Calu3 (cell line): ENCODE results near the gene PDZK1IP1. TPM values are rescaled to one million over a fixed set of nuclear protein-coding genes. Genes with fewer than 3 reads are reported as not detected.
"Not testable (repeated sequence)": the region's sequence is repeated elsewhere in the genome, so short reads cannot be mapped to it uniquely, and the experiment has no call there.

ENCODE experiments used
- BruUV-seq: library from RNA; stranded (reverse); fragments of 400-500 nt; replicated peaks from 2 replicates; lab custom pipeline; 2021; lab: Mats Ljungman, UMichigan
- CTCF ChIA-PET: fragments of 300-600 bp; sonication (Branson Sonifier 250); formaldehyde crosslinking; loops from one replicate; lab custom pipeline; 2022; ENCODE audit warnings: antibody characterized with exemption; lab: Charles Lee
- DNase-seq: peaks from one replicate; pipeline ENCODE4 v3.0.0; 2022
- H3K27ac Mint-ChIP-seq: one replicate; pipeline ENCODE4 v1.8.0; 2022; ENCODE audit warnings: mixed read lengths; ENCODE audit not compliant: unreplicated experiment
- H3K27me3 Mint-ChIP-seq: one replicate; pipeline ENCODE4 v1.8.0; 2022; ENCODE audit warnings: mixed read lengths; ENCODE audit not compliant: unreplicated experiment
- H3K36me3 Mint-ChIP-seq: one replicate; pipeline ENCODE4 v1.8.0; 2022; ENCODE audit warnings: mild to moderate bottlenecking, moderate library complexity, mixed read lengths; ENCODE audit not compliant: insufficient read depth, unreplicated experiment
- H3K4me1 Mint-ChIP-seq: one replicate; pipeline ENCODE4 v1.8.0; 2022; ENCODE audit warnings: mild to moderate bottlenecking, low read depth, mixed read lengths; ENCODE audit not compliant: unreplicated experiment
- H3K4me3 Mint-ChIP-seq: one replicate; pipeline ENCODE4 v1.8.0; 2022; ENCODE audit warnings: mild to moderate bottlenecking, low read depth, moderate library complexity, mixed read lengths; ENCODE audit not compliant: unreplicated experiment
- H3K9me3 Mint-ChIP-seq: one replicate; pipeline ENCODE4 v1.8.0; 2022; ENCODE audit warnings: low read depth, mixed read lengths; ENCODE audit not compliant: unreplicated experiment
- intact Hi-C: fragments of 100-400 bp; cut with micrococcal nuclease; formaldehyde crosslinking; loops from one replicate; pipeline ENCODE4 v1.10.0; 2022; ENCODE audit not compliant: unreplicated experiment
- total RNA-seq: library from RNA; stranded (reverse); gene quantifications from 2 replicates; pipeline ENCODE4 v1.2.3, GENCODE V29; 2022
- TF ChIP-seq, protein P1 (sequence below): fragments of 200-600 bp; IDR thresholded peaks from one replicate; pipeline ENCODE4 v1.8.0; 2022; ENCODE audit warnings: antibody characterized with exemption; ENCODE audit not compliant: unreplicated experiment

Gene PDZK1IP1
- total RNA-seq, 1 experiment from 2014 or later: 327 TPM

DNA sequence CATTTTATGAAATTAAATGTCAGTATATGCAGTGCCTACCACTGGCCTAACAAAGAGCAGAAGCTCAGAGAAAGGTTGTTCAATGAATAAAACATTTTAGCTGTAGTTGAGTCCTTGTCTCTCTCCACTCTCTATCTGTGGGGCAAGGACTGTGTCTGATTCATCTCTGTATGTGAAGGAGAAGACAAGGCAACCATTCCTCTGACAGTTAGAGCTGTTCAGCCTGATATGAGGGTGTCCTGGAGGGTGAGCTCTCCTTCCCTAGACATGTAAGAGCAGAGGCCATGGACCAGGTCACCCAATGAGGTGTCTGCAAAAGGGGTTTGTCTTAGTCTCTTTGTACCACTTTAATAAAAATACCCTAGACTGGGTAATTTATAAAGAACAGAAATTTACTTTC is 4.5 kb upstream of the PDZK1IP1 start:
- BruUV-seq: no TSS peak
- Mint-ChIP-seq H3K9me3 (no peaks in the 10 kb centered on the region), H3K36me3 (peaks cover 30% of the 10 kb centered on the region), H3K4me3 (no peak overlapping the region), H3K27me3 (peaks cover 18% of the 10 kb centered on the region), H3K4me1 (peaks cover 42% of the 10 kb centered on the region), H3K27ac (peak overlapping the region; percentile 39)
- no peak for DNase-seq
- intact Hi-C loops: loop anchor here (1.0 to 10.0 kb wide), 2 partner anchors 68 to 230 kb away; no protein-coding TSS in a partner anchor
- CTCF ChIA-PET: no interaction called here
- TF ChIP-seq, protein P1, sequence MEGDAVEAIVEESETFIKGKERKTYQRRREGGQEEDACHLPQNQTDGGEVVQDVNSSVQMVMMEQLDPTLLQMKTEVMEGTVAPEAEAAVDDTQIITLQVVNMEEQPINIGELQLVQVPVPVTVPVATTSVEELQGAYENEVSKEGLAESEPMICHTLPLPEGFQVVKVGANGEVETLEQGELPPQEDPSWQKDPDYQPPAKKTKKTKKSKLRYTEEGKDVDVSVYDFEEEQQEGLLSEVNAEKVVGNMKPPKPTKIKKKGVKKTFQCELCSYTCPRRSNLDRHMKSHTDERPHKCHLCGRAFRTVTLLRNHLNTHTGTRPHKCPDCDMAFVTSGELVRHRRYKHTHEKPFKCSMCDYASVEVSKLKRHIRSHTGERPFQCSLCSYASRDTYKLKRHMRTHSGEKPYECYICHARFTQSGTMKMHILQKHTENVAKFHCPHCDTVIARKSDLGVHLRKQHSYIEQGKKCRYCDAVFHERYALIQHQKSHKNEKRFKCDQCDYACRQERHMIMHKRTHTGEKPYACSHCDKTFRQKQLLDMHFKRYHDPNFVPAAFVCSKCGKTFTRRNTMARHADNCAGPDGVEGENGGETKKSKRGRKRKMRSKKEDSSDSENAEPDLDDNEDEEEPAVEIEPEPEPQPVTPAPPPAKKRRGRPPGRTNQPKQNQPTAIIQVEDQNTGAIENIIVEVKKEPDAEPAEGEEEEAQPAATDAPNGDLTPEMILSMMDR: no peak

DNA sequence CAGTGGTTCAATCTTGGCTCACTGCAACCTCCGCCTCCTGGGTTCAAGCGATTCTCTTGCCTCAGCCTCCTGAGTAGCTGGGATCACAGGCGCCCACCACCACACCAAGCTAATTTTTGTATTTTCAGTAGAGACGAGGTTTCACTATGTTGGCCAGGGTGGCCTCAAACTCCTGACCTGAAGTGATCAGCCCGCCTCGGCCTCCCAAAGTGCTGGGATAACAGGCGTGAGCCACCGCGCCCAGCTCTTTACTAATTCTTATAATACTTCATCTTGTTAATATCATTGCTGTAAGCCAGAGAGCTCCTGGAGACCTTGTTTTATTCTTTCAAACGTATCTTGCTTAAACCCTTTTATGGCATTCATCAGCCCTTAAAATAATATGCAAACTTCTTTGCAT is 3.7 kb upstream of the PDZK1IP1 start:
- H3K36me3 Mint-ChIP-seq: peaks cover 38% of the 10 kb centered on the region
- intact Hi-C loops: loop anchor here (10.0 kb wide), 1 partner anchor 231 kb away; no protein-coding TSS in a partner anchor
- not testable (repeated sequence) for H3K9me3 Mint-ChIP-seq, DNase-seq, H3K27me3 Mint-ChIP-seq, H3K4me3 Mint-ChIP-seq, BruUV-seq
- peak overlapping the region; percentile 39 for H3K27ac Mint-ChIP-seq
- H3K4me1 Mint-ChIP-seq: peaks cover 48% of the 10 kb centered on the region
- CTCF ChIA-PET: interaction anchor here (1.0 to 4.8 kb wide), 7 partner anchors 15 to 140 kb away, joined by 3 to 92 read pairs (median 4); partner anchors contain the start of gene CMPK1

DNA sequence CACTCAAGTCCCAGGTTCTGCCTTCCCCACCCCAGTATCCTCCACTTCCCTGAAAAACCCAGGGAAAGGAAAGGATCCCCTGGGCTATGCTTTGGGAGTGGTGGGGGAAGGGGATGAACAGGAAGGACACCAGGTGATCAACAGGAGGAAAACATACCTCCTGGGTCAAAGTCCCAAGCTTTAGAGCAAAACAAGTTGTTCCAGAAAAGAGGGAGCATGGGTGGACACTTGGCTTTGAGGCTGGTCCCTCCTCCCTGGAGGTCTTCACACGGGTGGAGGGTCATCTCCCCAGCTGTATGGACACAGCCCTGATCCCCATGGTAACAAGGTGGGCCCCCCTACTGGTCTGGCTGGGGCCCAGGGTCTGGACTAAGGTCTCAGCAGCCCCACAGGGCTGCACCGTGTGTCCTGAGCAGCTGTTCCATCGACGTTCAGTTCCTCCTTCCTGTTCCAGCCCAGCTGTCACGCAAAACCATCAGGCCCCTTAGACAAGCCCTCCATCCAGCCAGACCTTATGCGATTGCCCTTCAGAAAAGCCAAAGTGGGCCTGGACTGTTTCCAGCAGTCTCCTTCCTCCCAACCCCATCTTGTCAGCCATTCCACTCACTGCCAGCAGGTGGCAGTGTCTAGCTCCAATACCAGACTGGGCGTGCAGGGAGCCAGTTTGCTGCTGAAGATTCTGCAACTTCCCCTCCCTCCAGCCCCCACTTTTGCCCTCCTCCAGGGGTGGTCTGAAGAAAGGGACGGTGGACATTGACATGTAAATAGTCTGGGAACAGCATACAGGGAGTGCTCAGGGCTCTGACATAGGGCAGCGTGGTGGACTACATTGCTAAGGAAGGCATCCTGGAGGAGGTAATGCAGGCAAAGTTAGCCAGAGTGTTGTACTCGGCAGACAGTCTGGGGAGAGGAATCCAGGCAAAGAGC is 2.9 kb upstream of the PDZK1IP1 start:
- Mint-ChIP-seq H3K4me3 (peak overlapping the region; percentile 87), H3K9me3 (no peaks in the 10 kb centered on the region), H3K36me3 (peaks cover 46% of the 10 kb centered on the region), H3K27me3 (peaks cover 2% of the 10 kb centered on the region), H3K4me1 (peaks cover 55% of the 10 kb centered on the region), H3K27ac (peak overlapping the region; percentile 83)
- DNase-seq: peak; percentile 82
- CTCF ChIA-PET: interaction anchor here (1.0 to 4.8 kb wide), 8 partner anchors 10 to 141 kb away, joined by 3 to 92 read pairs (median 4); partner anchors contain the start of gene CMPK1
- intact Hi-C loops: loop anchor here (10.0 kb wide), 1 partner anchor 232 kb away; no protein-coding TSS in a partner anchor
- TF ChIP-seq, protein P1: peak; percentile 96
- BruUV-seq: no TSS peak

DNA sequence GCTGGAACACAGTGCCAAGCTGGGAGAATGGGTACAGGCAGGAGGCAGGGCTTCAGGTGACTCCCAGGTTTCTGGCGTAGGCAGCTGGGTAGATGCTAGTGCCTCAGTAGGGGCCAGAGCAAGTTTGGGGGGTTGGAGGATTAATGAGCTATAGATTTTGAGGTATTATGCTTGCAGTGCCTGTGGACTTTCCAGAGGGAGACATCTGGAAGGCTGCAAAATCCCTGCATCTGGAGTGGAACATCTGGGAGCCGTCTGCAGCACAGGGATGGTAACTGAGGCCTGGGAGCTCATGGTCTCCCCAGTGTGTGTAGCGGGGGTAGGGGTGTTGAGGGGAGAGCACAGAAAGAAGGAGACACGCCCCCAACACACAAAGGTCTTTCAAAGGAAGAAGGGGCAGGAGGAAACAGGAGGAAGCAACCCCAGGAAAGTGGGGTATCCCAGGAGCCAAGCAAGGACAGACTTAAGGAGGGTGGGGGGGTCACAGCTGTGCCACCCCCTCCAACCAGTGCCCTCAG is 2.2 kb upstream of the PDZK1IP1 start:
- intact Hi-C loops: loop anchor here (10.0 kb wide), 1 partner anchor 233 kb away; no protein-coding TSS in a partner anchor
- peak overlapping the region; percentile 83 for H3K27ac Mint-ChIP-seq
- peaks cover 53% of the 10 kb centered on the region for H3K36me3 Mint-ChIP-seq
- TF ChIP-seq, protein P1: no peak
- DNase-seq: no peak
- H3K4me1 Mint-ChIP-seq: peaks cover 62% of the 10 kb centered on the region
- no peaks in the 10 kb centered on the region for H3K27me3 Mint-ChIP-seq
- H3K9me3 Mint-ChIP-seq: no peaks in the 10 kb centered on the region
- CTCF ChIA-PET: interaction anchor here (1.2 to 4.8 kb wide), 6 partner anchors 9 to 71 kb away, joined by 3 to 92 read pairs (median 6); no protein-coding TSS in a partner anchor
- peak overlapping the region; percentile 87 for H3K4me3 Mint-ChIP-seq
- no TSS peak for BruUV-seq
